HS-27A (cell line): ENCODE results near the gene FITM1.
A peak's percentile ranks its signal among the peaks of the same experiment; 100 is the strongest.

Experiments used
- DNase-seq: peaks from one replicate; pipeline ENCODE4 v3.0.0-alpha.2; 2012; ENCODE audit warnings: low read depth, missing footprints

FITM1 gene

DNA sequence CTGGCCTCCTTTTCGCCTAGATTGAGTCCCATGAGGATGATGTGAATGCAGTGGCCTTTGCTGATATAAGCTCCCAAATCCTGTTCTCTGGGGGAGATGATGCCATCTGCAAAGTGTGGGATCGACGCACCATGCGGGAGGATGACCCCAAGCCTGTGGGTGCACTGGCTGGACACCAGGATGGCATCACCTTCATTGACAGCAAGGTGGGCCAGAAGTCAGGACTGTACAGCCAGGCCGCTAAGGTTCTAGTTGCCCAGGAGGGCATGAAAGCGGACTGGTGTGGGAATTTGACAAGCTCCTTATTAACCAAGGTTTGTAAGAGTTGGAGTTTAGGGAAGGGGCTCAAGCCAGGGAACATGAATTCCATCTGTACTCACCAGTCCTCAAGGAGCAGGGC is 10.8 kb upstream of the FITM1 start:
- no peak for DNase-seq

- DNase-seq: no peak
Measured at GRCh38 chr14:24121210-24121609, 9.2 kb upstream of the FITM1 start.

- DNase-seq: no peak
Measured at GRCh38 chr14:24122416-24122815, 8.0 kb upstream of the FITM1 start.

GRCh38 chr14:24122898-24123297 is 7.6 kb upstream of the FITM1 start:
- DNase-seq: no peak

DNA sequence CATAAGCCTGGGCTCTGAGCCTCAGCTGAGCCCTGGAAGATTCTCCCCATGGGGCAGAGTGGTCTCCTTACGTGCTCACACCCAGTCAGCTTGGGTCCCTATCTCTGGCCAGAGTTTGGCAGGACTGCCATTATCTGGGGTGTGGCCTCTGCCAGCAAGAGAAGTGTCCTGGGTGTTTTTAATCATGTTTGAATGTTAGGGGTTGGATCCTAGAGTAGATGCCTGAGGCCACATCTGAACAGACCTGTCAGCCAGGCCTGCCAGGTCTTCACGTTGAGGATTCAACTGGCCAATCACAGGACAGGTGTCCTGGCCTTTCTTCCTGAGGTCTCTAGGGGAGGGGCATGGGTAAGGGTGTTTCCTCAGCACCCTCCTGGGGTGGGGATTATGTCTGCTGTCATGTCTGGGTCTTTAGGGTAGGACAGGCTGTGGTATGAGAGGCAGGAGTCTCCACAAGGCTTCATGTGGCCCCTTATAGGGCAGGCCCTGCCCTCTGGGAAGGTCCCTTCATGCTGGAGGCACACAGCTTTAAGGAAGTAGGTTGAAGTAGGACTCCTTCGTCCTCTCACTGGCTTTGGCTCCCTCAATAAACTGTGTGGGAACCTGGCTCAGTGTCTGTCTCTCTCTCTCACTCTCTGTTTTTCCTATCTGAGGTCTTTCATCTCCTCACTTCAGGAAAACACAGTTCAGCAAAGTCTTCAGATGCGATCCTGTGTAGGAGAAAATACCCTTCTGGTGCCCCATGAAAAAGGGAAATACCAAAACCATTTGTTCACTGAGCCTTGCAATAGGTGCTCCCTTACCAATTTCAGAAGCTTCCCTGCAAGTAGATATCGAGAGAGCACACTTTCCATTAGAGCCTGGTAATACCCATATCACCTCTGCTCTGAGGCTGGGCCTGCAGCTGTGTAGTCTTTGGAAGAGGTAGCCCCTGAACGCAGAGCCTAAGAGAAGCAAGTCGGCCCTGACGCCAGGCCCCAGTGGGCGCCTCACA is 6.7 kb upstream of the FITM1 start:
- no peak for DNase-seq

- DNase-seq: no peak
Measured at GRCh38 chr14:24126939-24127338, 3.5 kb upstream of the FITM1 start.

GRCh38 chr14:24127673-24128072 is 2.8 kb upstream of the FITM1 start:
- DNase-seq: no peak

- no peak for DNase-seq
Measured at GRCh38 chr14:24129410-24129998, 955 bp upstream of the FITM1 start.

DNA sequence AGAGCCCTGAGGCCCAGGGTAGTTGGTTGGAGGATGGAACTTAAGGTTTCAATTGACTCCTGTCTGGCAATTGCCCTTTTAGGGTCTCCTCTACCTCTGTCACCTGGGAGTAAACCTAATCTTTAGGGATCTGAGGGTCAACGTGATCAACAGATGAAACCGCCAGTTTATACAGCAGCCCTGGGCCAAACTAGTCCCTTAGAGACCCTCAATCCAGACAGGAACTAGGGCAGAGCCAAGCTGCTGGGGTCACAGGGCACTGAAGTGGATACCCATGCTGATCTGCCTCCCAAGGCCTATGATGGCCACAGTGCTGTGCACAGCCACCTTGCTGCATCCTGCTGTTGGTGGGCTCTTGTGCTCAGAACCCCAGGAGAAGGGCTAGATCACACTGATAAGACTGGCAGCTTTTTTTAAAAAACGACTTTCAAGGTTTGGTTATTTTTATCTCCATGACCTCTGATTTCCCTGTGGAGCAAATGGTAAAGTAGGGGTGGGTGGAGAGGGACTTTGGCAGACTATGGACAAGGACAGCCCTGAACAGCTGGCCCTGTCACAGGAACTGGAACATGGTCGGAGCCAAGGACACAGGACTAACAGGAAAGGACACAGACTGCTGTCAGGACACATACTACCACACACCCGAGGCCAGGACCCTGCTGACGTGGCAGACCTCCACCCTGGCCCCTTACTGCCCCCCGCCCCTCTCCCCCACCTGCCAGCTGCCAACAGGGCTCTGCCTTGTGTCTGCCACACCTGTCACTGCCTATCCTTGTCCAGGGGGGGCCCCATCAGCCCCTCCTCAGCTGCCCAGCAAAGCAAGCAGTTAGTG is 474 bp downstream of the FITM1 start:
- DNase-seq: no peak

DNA sequence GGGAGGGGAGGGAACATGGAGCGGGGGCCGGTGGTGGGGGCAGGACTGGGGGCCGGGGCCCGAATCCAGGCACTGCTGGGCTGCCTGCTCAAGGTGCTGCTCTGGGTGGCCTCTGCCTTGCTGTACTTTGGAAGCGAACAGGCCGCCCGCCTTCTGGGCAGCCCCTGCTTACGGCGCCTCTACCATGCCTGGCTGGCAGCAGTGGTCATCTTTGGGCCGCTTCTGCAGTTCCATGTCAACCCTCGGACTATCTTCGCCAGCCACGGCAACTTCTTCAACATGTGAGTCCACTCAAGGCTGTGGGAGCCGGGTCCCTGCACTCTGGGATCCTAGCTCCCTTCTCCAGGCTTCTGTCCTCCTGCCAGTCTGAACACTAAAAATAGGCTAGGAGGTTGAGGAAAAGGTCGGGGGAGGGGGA is 1.1 kb downstream of the FITM1 start:
- no peak for DNase-seq

GRCh38 chr14:24132061-24132685 is 1.7 kb downstream of the FITM1 start:
- DNase-seq: no peak

DNA sequence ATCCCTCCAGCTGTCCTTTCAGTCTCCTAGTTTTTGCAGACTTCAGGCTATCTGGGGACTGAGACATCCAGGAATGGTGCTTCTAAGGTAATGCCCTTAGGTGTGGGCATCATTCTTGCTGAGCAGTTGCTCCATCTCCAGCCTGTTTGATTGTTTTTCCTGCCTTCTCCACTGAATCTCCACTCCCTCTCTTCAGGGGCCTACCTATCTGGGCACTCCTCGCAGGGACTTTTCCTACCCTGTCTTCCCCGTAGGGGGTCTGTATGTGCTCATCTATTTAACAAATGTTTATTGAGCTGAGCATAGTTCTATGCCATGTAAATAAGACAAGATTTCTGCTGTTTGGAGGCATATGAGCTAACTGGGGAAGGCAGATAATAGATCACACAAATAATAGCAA is 2.5 kb downstream of the FITM1 start:
- no peak for DNase-seq

DNA sequence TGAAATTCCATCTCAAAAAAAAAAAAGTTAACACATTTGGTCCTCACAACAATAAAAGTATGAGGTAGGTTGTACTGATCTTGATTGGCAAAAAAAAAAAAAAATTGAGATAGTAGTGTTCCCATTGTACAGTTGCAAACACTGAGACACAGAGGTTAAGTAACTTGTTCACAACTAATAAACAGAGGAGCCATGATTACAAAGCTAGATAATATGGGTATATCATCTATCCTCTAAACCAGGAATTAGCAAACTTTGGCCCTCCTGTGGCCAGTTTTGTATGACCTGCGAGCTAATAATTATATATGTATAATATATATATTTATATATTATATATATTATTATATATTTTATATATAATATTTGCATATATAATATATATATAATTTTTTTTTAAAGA is 3.3 kb downstream of the FITM1 start:
- DNase-seq: no peak

DNA sequence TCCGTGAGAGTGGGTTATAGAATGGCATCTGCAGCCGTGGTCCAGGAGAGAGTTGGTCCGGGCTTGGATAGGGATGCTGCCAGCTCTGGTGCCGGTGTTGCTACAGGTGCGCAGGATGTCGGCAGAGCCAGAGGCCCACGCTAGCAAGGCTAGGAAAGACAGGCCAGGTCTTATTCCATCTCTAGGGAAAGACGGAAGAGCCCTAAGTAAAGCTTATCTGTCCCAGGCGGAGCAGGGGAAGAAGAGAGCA is 5.0 kb downstream of the FITM1 start:
- no peak for DNase-seq

DNA sequence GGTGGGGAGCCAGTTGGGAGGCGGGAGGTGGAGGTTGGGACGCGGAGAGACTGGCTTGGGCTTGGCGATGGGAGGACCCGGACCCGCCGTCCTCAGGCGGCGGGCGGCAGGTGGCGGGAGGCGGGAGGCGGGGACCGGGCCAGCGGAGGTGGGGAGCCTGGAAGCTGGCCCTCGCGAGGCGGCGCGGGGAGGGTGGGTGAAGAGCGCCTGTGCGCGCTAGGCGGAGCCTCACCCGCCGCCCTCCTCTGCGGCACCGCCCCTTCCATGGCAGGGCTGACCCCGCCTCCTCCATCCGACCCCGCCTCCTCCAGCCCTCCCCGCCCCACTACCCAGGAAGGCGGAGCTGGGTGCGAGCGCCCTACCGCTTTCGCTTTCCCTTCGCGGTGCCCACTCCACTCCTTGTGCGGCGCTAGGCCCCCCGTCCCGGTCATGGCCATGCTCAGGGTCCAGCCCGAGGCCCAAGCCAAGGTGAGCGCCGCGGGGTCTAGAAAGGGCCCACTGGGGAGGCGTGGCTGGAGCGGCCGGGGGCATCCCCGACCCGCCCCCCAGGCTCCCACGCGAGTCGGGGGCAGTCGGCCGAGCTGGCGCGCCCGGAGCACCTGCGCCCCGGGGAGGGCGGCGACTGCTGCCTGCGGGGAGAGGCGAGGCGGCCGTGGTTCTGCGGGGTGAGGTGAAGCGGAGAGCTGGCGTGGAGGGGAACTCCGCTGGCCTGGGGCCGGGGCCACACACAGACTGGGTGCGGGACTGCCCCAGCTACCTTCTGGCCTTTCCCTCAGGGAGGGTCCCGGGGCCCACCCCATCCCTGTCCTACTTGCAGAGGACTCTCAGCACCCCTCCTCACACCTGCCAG is 5.6 kb downstream of the FITM1 start, which contains the start of gene PSME1:
TSS of gene PSME1 (plus strand) at position 361 of the 850 bp plus-strand sequence. CDS start at position 430, 69 bp downstream.
- peak; percentile 63 for DNase-seq

- no peak for DNase-seq
Measured at GRCh38 chr14:24136684-24137528, 6.4 kb downstream of the FITM1 start.

DNA sequence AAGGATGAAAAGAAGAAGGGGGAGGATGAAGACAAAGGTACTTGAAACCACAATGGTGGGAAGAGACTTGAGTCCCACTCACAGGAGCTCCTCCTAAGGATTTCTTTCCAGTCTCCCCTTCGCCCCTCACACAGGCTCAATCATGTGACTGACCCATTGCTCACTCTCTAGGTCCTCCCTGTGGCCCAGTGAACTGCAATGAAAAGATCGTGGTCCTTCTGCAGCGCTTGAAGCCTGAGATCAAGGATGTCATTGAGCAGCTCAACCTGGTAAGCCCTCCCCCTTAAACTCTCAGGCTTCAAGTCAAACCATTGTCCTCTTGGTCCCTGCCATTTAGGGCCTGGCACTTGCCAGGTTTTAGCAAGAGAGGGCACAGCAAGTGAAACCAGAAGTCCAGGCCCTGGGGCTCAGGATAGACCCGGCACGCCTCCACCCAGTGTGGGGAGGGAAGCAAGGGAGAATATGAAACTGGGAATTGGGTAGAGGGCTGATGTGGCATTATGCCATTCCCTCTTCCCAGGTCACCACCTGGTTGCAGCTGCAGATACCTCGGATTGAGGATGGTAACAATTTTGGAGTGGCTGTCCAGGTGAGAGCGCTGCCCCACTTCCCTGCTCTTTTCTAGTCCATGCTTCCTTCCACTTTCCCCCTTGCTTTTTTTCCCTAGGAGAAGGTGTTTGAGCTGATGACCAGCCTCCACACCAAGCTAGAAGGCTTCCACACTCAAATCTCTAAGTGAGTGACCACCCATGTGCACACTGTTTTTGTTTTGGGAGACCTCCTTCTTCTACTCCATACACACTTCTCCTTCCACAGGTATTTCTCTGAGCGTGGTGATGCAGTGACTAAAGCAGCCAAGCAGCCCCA is 7.3 kb downstream of the FITM1 start:
- DNase-seq: no peak

GRCh38 chr14:24138396-24139271 is 8.2 kb downstream of the FITM1 start:
- DNase-seq: no peak
